NCI-H748 treated with DMSO at 0.1 percent for 48 hours (cell line): ENCODE data around the gene NQO2.
"Not testable (repeated sequence)": the region's sequence is repeated elsewhere in the genome, so short reads cannot be mapped to it uniquely, and the experiment has no call there.

Experiments
- DNase-seq: peaks from one replicate; lab custom pipeline; 2025; lab: John Stamatoyannopoulos, UW

Gene NQO2

DNA sequence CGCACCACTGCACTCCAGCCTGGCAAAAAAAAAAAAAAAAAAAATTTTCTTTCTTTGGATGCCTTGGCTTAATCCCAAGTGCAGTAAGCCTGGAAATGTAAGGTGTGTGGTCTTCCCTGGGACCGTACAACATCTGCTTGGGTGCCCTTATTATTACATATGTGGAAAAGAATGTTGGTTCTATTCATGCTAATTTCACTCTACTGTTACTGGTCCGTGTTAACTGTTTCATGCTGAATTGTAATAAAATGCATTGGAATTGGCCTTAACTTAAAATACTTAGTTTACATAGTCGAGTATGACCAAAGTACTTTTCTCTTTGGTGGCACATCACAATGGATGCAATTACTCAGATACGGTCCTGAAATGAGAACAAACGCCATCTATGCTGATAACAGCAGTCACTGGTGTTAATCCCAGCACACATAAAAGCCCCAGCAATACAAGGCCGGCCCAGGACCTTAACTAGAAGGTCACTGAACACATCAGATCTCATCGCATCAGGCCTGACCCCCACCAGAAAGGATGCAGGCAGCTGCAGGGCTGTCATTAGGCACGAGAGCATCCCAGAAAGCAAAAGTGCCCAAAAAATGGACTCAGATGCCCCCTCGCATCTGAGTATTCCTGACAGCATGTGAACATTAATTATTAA, 29.5 kb upstream of the NQO2 start:
- no peak for DNase-seq

DNA sequence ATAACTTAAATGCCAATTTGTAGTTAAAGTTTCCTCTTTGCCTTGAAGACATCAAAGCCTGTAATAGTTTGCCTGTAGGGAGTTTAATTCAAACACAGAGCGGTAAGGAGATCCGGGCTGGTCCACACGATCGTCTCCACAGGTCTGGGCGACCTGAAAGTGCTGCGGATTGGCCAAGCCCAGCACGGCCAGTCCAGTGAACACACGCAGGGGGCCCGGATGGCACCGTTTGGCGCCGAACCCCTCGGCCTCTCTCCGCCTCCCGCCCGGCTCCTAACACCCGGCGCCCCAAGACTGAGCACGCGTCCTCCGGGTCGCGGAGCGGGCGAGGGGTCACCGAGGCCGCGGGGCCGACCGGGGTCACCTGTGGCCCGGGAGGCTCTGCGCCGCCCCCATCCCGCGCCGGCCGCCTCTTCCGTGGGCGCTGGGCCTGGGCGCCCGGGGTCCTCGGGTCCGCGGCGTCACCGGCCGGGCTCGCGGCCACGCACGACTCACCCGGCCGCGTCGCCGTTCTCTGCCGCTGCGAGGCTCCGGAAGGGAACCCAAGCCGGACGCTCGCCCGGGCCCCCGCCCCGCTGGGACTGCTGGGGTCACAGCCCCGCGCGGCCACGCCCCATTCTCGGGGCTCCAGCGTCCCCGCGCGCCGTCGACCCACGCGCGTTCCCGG, 28.8 kb upstream of the NQO2 start:
- DNase-seq, result no peak

GRCh38 chr6:2971420-2972218, 28.1 kb upstream of the NQO2 start, which contains the start of gene SERPINB6:
TSS of gene SERPINB6 (minus strand) at chr6:2971567. CDS start at chr6:2959332, 12,235 bp downstream.
- no peak for DNase-seq

- DNase-seq, result not testable (repeated sequence)
Measured at GRCh38 chr6:2972219-2972487, 27.5 kb upstream of the NQO2 start.

DNA sequence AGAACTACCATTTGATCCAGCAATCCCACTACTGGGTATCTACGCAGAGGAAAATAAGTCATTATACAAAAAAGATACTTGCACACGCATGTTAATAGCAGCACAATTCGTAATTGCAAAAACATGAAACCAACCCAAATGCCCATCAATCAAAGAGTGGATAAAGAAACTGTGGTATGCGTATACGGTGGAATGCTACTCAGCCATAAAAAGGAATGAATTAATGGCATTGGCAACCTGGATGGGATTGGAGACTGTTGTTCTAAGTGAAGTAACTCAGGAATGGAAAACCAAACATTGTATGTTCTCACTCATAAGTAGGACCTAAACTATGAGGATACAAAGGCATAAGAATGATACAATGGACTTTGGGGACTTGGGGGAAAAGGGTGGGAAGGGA, 27.0 kb upstream of the NQO2 start:
- not testable (repeated sequence) for DNase-seq

DNA sequence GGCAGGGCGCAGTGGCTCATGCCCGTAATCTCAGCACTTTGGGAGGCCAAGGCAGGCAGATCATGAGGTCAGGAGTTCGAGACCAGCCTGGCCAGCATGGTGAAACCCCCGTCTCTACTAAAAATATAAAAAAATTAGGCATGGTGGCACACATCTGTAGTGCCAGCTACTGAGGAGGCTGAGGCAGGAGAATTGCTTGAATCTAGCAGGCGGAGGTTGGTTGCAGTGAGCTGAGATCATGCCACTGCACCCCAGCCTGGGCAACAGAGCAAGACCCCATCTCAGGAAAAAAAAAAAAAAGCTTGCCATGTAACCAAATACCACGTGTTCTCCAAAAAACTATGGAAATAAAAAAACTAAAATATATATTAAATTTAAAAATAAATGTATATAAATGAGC, 26.5 kb upstream of the NQO2 start:
- not testable (repeated sequence) for DNase-seq

DNA sequence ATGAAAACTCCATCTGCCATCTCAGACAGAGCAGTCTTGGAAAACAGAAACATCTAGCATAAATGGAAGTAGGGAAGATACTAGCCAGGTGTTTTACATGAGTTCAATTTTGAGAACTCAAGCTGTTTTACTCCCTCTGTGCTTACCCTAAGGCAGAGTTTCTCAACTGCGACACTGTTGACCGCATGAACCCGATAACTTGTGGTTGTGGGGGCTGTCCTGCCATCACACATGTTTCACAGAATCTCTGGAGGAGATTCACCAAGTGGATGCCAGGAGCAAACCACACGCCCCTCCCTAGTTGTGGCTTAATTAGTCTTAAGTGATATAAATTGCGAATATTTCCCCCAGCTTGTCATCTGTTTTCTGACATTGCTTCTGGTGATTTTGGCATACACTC, 26.0 kb upstream of the NQO2 start:
- DNase-seq, result no peak

DNA sequence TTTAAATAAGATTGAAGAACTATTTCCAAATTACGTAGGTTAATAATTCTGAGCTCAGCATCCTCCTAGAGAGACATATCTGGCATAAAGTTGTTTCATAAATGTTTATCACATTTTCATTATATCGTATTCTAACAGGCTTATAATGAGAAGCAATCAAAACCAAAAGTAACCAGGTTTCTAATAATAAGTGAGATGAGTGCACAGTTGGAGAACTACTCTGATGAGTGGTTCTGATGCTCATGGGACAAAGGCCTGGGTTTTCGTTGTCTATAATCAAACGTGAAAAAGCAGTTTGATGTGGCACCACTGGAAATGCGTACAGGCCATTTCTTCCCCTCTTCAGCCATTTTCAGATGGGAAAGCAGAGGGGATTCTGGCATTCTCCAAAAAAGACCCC, 23.6 kb upstream of the NQO2 start:
- DNase-seq, result no peak

DNA sequence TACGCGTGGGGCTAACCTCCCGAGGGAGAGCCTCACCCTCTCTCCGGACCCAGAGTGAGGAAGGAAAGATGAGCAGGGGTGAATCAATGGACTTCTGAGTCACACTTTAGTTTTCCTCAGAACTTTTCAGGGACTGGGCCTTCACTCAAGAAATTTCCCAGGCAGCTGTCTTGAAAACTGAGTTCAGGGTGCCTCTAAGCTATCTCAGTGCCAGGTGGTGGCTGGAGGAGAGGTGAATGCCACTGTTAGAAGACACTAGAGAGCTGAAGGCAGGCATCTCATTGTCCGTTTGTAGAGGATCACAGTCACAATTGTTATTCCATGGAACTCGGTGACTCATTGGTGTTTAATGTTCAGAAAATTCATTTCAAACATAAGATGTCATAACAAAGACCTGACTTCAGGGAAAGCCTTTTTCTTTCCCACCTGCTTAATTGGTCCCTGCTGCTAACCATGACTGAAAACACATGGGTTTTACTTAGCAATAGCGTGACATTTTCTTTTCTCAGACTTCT, 23.1 kb upstream of the NQO2 start:
- DNase-seq, result no peak

- DNase-seq, result no peak
Measured at GRCh38 chr6:2977290-2977689, 22.4 kb upstream of the NQO2 start.

DNA sequence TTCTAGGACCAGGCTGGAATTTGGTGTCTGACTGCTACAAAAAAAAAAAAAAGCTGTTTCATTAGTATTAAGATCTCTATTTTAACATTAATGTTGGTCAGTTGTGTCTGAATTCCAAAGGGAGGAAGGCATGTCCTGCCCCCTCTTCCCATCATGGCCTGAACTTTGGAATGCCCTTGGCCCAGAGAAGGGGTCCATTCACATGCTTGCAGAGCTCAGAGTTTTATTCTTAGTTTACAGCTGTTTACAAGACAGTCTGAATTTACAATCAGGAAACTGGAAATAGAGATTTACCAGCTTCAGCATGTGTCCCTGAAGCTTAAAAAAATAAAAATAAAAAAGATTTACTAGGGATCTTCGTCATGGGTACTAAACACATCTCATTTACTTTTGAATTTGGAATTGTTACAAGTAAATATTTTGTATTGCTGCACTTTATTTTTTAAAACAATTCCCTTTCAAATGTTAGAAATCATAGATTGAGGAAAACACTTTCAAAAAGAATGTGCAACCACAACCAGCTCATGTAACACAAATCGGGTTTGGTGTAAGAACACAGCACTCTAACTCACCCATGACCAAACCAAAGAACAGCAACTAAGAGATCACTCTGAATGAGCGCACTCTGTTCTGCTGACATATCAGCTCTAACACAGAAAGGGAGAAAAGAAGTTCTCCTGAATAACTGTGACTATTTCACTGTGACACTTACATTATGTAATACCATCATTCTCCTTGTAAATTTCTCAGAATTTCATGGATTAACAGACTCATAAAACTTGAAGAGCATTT, 21.7 kb upstream of the NQO2 start:
- no peak for DNase-seq

- DNase-seq, result no peak
Measured at GRCh38 chr6:2978923-2979322, 20.8 kb upstream of the NQO2 start.

DNA sequence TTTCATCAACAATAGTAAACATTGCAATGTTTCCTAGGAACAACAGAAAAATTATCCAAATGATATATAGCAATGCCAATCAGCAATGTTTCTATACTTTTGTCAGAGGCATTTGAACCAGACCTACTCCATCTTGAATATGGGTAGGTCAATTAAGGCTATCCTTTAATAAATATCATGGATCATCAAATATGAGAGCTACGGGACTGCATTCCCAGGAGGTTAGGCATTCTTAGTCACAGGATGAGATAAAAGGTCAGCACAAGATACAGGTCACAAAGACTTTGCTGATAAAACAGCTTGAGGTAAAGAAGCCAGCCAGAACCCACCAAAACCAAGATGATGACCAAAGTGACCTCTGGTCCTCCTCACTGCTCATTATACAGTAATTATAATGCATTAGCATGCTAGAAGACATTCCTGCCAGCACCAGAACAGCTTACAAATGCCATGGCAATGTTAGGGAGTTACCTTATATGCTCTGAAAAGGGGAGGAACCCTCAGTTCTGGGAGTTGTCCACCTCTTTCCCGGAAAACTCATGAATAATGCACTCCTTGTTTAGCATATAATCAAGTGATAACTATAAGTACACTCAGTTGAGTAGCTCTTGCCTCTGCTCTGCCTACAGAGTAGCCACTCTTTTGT, 19.8 kb upstream of the NQO2 start:
- no peak for DNase-seq

GRCh38 chr6:2980465-2980855, 19.2 kb upstream of the NQO2 start:
- no peak for DNase-seq

DNA sequence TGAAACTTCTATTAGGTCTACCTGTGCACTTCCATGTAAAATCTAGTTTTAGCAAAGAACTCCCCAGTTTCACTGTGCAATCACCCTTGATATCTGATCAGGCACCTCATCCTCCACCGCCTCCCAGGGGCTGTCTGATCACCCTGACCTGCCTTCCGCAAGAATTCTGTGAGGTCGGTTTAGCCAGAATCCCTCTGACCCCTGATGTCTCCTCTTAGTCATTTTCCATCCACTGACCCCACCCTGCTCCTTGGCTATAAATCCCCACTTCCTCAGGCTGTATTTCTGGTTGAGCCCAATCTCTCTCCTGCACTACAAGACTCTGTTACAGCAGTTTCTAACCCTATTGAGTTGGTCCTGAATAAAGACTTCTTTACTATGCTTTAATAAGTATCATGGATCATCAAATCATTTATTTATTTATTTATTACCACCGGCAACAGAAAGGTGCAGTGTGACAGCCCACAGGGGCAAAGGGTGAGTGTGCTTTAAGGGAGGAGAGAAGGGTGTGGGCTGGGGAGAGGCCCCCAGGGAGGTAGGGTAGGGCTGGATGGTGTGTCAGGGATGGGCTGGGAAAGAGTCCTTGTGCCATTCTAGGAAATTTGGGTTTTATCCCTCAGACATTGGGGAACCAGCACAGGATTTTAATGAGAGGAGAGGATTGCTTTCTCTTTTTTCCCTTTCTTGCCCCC, 17.1 kb upstream of the NQO2 start:
- DNase-seq, result no peak

- no peak for DNase-seq
Measured at GRCh38 chr6:2984738-2985406, 14.8 kb upstream of the NQO2 start.

DNA sequence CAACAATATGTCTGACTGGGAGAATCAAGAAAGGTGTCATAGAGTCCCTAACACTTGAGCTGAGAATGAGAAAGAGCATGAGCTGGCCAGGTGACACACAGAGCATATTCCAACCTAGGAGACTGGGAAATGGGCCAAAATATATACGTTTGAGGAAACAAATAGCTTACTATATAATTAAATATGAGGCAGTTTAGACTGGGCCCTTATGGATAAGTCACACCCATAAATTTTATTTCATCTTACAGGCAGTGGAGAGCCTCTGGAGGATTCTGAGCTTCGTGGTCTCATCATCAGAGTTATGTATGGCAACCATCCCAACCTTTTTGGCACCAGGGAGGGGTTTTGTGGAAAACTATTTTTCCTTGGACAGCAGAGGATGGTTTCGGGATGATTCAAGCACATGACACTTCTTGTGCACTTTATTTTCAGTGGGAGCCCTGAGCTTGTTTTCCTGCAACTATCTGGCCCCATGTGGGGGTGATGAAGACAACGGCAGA, 12.9 kb upstream of the NQO2 start:
- DNase-seq, result no peak

GRCh38 chr6:2988094-2988425, 11.6 kb upstream of the NQO2 start:
- no peak for DNase-seq

GRCh38 chr6:2988426-2989331, 11.0 kb upstream of the NQO2 start:
- peak; percentile 92 for DNase-seq
